NCI-H510A treated with DMSO at 0.1 percent for 48 hours (cell line): ENCODE measurements around the gene RASGRP2.
"Not testable (repeated sequence)": the region's sequence is repeated elsewhere in the genome, so short reads cannot be mapped to it uniquely, and the experiment has no call there.

Experiments used
- DNase-seq: peaks from one replicate; lab custom pipeline; 2025; lab: John Stamatoyannopoulos, UW

The RASGRP2 gene

GRCh38 chr11:64718084-64718779, 25.7 kb downstream of the RASGRP2 start:
- no peak for DNase-seq

DNA sequence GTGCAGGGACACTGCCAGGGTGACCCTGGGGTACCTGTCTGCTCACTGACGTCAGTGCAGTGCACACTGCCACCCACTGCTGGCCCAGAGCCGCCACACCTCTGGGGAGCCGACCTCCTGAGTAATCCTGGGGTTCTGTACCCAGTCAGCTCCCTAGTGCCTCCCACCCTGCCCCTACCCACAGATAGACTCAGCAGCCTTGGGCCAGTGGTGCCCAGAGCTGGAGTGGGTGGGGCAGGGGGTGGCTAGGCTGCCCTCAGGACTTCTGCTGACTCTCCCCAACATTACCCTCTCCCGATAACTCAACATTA, 26.7 kb downstream of the RASGRP2 start:
- no peak for DNase-seq

DNA sequence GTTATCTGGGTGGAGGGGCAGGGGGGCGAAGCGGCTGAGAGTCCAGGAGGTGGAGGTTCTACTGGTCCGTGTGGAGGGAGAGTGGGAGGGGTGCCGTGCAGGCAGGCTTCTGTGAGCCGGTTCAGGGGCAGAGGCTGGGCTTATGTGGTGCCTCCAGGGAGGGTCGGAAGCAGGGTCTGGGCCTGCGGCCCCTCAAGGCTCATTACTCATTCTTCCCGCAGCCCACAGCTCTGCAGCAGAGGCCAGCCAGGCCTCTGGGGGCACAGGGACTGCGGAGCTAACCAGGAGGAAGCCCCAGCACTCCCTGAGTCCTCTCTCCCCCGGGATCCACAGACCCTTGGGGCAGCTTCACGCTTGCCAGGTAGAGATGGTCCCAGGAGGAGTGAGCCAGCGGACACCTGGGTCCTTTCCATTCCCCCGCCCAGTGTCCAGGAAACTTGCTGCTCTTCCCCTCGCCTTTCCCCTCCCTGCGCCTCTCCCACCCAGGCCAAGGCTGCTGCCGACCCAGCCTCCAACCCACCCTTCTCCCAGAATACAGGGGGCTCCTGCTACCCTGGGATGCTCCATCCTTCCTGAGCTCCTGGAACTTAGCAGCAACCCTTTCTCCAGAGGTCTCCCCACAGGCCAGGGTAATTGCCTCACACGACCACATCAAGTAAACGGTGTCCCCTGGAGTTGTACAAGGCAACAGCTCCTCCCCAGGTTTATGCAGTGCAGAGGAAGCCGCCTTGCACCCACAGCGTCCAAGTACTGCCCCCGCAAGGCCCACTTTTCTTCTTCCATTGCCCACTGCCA, 27.3 kb downstream of the RASGRP2 start:
- DNase-seq, result no peak

GRCh38 chr11:64715756-64716472, 28.0 kb downstream of the RASGRP2 start:
- DNase-seq, result no peak

GRCh38 chr11:64715110-64715509, 28.8 kb downstream of the RASGRP2 start:
- DNase-seq, result no peak

- no peak for DNase-seq
These were observed 29.3 kb downstream of the RASGRP2 start for GRCh38 chr11:64714666-64715065.

DNA sequence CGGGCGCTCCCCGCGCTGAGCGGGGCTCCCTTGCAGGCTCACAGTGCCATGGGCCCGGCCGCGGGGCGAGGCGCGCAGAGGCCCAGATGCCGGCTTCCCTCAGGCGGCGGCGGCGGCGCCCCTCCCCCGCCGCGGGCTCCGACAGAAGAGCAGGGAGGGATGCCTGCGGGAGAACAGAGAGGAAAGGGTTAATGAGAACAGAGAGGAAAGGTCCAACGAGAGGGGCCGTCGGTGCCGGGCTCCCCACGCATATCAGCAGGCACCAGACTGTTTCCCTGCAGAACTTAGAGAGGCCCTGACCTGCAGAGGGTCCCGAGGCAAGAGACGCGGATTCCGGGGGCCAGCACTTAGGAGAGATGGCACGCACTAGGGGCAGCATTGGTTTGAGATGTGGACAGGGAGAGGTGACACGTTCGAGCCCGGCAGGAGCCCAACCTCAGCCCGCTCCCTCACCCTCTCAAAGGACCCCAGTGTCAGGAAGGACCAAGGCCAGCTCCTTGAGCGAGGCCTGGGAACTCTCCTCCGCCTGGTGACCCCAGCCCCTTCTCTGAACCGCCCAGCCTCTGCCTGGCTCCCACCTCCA, 30.1 kb downstream of the RASGRP2 start:
- no peak for DNase-seq

DNA sequence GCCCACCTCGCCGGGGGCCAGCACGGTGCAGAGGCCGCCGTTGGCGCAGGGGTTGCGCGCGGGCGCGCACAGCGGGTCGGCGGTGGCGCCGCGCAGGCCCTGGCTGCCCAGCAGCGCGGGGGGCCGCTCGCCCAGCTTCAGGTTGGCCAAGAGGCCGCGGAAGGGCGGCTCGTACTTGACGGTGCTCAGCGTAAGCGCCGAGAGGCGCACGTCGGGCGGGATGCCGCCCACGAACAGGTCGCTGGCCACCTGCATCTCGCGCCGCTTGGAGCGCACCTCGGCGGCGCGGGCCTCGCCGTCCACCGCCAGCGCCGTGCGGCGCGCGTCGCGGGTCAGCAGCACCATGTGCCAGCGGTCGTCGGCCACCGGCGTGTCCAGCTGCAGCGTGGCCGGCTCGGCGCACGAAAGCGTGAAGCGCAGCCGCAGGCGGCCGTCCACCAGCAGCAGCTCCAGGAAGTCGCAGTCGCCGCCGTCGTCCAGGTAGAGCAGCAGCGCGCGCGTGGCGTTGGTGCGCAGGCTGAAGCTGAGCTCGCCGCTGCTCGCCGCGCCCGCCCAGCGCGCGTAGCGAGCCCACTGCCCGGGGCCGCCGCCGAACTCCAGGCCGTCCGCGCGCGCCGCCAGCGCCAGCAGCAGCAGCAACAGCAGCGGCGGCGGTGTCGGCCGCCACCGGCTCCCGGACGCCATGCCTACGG, 30.8 kb downstream of the RASGRP2 start:
- no peak for DNase-seq

- no peak for DNase-seq
These were observed 31.4 kb downstream of the RASGRP2 start for GRCh38 chr11:64712430-64713015.

DNA sequence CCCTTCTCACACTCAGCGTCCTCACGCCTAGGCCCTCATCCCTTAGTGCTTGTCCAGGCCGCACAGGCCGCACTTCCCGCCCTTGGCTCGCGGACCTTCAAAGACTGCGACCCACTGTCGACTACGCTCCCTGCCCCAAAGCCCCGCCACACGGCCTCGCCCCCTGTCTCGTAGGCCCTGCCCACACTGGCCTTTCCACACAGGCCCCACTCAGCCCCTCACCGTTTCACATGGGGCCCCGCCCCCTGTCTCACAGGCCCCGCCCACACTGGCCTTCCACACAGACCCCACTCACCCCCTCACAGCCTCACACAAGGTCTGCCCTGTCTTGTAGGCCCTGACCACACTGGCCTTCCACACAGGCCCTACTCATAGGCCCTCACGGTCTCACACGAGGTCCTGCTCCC, 32.0 kb downstream of the RASGRP2 start:
- no peak for DNase-seq

DNA sequence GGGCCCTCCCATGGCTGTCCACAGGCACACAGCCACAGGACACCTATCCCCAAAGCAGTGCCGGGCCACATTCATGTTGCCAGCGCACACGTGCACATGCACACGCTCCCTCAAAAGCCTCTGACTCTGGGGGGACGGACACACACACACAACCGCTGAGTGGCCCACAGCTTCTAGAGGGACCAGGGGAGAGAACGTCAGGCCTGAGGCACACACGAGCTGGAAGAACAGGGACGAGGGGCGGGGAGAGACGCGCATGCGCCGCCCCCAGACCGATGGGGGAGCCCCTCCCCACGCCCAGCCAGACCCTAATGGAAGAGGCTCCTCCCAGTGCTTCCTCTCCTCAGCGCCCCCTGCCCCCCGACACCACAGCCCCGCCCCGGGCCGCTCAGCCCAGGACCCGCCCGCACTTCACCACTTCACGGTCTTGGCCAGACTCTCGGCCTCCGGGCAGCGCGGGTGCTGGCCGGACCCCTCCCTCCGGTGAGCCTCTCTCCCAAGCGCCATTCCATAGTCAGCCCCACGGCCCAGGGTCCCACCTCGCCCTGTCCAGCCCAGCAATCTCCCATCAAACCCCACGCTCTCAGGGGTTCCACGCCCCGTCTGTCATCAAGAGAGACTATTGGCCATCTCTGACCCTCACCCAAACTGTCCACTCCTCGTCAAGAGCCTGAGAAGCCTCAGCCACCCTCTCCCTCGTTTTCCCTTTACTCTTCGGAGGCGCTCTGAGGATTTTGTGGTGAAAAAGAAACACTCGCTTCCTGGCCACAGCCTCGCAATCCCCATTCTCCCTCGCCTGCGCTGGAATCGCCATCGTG, 32.6 kb downstream of the RASGRP2 start:
- DNase-seq, result no peak

GRCh38 chr11:64710418-64711137, 33.4 kb downstream of the RASGRP2 start:
- no peak for DNase-seq

DNA sequence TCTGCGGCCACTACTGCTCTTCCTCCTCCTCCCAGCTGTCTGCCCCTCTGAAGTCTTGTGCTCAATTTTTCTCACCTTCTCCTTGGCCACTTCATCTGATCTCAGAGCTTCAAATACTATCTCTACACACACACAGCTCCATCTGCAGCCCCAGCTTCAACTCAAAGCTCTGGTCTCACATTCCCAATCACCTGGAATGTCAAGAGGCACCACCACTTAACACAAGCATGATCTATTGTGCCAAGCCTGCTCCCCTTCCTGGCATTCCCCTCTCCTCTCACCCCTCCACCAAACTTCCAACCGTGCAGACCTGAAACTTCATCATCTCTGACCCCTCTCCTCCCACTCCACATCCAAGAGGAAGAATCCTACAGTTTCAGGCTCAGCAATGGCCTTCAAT, 38.4 kb downstream of the RASGRP2 start:
- no peak for DNase-seq

DNA sequence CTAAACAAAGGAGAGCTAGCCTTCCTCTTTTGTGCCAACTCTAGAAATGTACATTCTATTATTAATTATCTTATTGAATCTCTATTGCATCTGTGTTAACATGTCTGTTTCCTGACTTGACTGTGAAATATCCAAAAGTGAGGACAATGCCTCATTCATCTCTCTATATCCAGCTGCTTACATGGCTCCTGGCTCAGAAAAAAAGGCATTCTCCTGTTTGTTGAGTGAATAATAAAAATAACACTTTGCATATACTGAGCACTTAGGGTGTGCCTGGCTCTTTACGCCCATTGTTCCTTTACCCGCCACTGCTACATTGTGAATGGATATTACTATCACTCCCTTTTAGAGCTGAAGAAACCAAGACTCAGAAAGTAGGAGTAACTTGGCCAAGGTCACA, 40.9 kb downstream of the RASGRP2 start:
- no peak for DNase-seq

GRCh38 chr11:64701956-64702355, 42.0 kb downstream of the RASGRP2 start:
- DNase-seq, result not testable (repeated sequence)

DNA sequence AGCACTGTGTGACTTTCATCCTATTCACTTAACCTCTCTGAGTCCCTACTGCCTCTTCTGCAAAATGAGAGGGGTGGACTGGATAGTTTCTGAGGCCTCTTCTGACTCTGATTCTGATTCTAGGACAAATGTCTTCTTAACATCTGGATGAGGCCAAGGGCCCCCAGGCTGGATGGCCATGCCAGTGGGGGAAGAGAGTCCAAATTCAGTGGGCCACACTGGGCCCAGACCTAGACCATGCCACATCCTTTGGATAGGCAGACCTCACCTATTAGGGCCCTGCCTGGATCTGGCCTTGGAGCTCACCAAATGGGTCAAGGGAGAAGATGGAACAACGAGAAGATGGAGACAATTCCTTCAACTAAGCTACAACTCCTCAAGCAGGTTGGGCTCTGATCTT, 45.5 kb downstream of the RASGRP2 start:
- DNase-seq, result no peak

DNA sequence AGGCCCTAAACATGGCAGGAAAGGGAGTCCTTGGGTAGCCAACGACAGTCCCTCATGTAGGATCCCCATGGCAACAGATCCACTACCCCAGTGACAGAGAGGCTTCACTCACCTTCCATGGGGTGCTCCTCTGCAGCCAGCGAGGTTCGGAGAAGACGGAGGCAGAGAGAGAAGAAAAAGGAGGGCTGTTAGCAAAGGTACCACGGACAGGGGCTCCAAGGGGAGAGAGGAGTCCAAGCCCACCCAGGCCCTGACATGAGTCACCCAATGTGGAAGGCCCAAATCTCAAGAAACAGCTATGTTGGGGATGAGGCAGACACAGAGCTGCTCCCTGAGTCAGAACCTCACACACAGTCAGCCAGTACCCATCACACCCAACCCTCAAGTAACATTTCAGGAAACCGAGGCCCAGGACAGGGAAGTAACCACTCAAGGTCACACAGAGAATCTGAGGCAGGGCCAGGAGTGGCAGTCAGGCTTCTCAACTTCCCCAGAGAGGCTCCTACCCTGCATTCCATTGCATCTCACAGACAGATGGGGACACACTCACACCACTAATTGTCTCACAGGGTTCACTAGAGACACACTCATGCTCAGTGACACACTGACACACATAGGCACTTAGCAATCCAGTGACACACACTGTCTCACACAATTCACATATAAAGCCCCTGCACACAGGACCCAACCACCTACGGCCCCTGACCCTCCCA, 46.1 kb downstream of the RASGRP2 start:
- DNase-seq, result no peak

DNA sequence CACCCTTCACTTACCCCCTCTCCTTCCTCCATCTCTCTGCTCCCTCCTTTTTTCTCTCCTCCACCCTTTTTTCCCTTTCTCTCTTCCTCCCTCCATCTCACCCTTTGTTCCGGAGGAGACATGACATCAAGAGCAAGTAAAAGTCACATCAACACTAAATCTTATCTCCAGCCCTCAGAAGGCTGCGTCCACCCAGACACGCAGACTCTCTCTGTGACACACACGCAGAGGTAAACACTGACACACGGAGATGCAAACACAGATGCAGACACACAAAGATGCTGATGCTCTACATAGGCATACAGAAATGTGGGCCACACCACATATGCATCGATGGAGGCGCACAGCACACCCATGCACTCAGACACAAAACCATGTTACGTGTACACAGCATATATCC, 47.9 kb downstream of the RASGRP2 start:
- no peak for DNase-seq

GRCh38 chr11:64695548-64695947, 48.4 kb downstream of the RASGRP2 start:
- no peak for DNase-seq
